Measurements from ENCODE around the gene RAB15. TPM values are rescaled to one million over a fixed set of nuclear protein-coding genes. Genes with fewer than 3 reads are reported as not detected.

Gene RAB15
- total and polyA plus RNA-seq, 7 experiments from 2014 or later, result 4.7 to 11.1 (median 5.9) TPM

DNA sequence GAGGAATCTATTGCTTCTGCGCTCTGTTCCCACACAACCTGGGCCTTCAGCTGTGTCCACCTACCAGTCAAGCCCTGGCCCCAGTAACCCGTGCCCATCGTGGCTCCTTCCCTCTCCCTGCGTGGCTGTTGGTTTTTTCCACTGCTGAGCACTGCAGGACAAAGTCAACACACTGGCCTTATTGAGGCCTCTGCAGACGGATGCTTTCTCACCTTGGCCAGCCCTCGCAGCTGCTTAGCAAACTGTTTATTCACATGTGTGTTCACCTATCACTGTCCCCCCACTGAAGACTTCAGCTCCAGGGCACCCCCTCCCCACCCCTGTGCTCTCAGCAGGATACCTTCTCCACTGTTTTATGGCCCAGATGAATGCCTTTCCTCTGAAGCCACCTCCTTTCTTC is 16.8 kb downstream of the RAB15 start:
- no peaks in the 10 kb centered on the region for H3K9me3 Mint-ChIP-seq
- no peaks in the 10 kb centered on the region for H3K9me3 ChIP-seq (ENCODE audit: control insufficient read depth in 2 of 3, low read length in 3 of 3)
- intact Hi-C loops (cut with micrococcal nuclease), result loop anchor here in 1 of 2 donors (2.0 kb wide), 1 partner anchor 16 kb away; no protein-coding TSS in a partner anchor
- no peaks in the 10 kb centered on the region for H3K27me3 Mint-ChIP-seq
- H3K4me1 ChIP-seq (ENCODE audit: control insufficient read depth in 2 of 2, insufficient read depth in 2 of 2, low read length in 2 of 2), result no peaks in the 10 kb centered on the region
- no peak overlapping the region for H3K4me3 Mint-ChIP-seq
- DNase-seq, result no peak
- CTCF ChIA-PET, result no interaction called here
- peaks cover 12 to 30% (median 18%) of the 10 kb centered on the region in 7 donors for H3K4me1 Mint-ChIP-seq
- H3K27ac Mint-ChIP-seq, result peak overlapping the region in 2 of 9 donors; percentile 8 to 46
- peaks cover 0 to 43% (median 3%) of the 10 kb centered on the region in 5 donors for H3K36me3 Mint-ChIP-seq
- H3K4me3 ChIP-seq (ENCODE audit: low read length), result no peak overlapping the region
- POLR2A ChIA-PET, result no interaction called here
- peaks cover 0 to 26% (median 0%) of the 10 kb centered on the region in 3 experiments for H3K36me3 ChIP-seq (ENCODE audit: control insufficient read depth in 2 of 3, insufficient read depth in 3 of 3, low read length in 3 of 3)
- ATAC-seq, result no peak
- H3K27ac ChIP-seq (ENCODE audit: low read depth, low read length), result no peak overlapping the region
- no peaks in the 10 kb centered on the region for H3K27me3 ChIP-seq (ENCODE audit: control insufficient read depth in 2 of 2, insufficient read depth in 2 of 2, low read length in 2 of 2)

DNA sequence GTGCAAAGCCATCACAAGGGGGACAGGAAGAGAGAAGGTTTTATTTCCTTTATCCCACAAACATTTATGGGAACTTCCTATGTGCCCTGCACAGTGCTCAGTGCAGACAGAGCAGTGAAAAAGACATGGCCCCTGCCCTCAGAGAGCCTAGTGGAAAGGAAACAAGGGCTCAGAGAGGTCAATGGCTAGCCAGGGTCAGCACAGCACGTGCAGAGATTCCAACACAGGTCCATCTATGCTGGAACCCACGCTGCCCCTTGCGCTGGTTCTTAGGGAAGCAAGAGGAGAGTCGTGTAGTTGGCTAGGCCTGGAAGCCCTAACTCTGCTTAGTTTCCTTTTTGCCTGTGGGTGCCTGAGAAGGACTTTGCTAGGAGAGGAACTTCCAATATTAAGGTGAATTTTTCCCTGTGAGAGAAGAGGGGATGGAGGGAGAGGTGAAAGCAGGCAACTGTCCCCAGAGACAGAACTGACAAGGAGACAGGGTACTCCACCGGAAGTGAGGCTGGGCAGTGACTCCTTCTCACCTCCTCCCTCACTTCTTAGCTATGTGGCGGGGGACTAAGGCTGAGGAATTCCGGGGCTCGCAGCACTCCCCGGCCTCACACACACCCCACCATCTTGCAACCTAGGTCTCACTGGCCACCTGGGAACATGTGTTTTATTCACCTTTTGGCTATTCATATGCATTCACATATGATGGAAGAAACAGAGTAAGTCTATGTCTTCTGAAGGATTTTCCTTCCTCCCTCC is 17.5 kb downstream of the RAB15 start:
- no peaks in the 10 kb centered on the region for H3K9me3 ChIP-seq (ENCODE audit: control insufficient read depth in 2 of 3, low read length in 3 of 3)
- H3K27ac Mint-ChIP-seq, result peak overlapping the region in 3 of 9 donors; percentile 21 to 59 (median 26)
- H3K27me3 ChIP-seq (ENCODE audit: control insufficient read depth in 2 of 2, insufficient read depth in 2 of 2, low read length in 2 of 2), result no peaks in the 10 kb centered on the region
- no peak overlapping the region for H3K4me3 Mint-ChIP-seq
- H3K27ac ChIP-seq (ENCODE audit: low read depth, low read length), result no peak overlapping the region
- no peaks in the 10 kb centered on the region for H3K9me3 Mint-ChIP-seq
- H3K36me3 ChIP-seq (ENCODE audit: control insufficient read depth in 2 of 3, insufficient read depth in 3 of 3, low read length in 3 of 3), result peaks cover 0 to 26% (median 0%) of the 10 kb centered on the region in 3 experiments
- no peaks in the 10 kb centered on the region for H3K4me1 ChIP-seq (ENCODE audit: control insufficient read depth in 2 of 2, insufficient read depth in 2 of 2, low read length in 2 of 2)
- ChIA-PET POLR2A (no interaction called here), CTCF (no interaction called here)
- no peak for ATAC-seq
- intact Hi-C loops (cut with micrococcal nuclease), result loop anchor here in 1 of 2 donors (2.0 kb wide), 1 partner anchor 16 kb away; no protein-coding TSS in a partner anchor
- H3K4me1 Mint-ChIP-seq, result peaks cover 12 to 30% (median 16%) of the 10 kb centered on the region in 7 donors
- peaks cover 0 to 47% (median 3%) of the 10 kb centered on the region in 5 donors for H3K36me3 Mint-ChIP-seq
- no peak overlapping the region for H3K4me3 ChIP-seq (ENCODE audit: low read length)
- no peak for DNase-seq
- no peaks in the 10 kb centered on the region for H3K27me3 Mint-ChIP-seq

DNA sequence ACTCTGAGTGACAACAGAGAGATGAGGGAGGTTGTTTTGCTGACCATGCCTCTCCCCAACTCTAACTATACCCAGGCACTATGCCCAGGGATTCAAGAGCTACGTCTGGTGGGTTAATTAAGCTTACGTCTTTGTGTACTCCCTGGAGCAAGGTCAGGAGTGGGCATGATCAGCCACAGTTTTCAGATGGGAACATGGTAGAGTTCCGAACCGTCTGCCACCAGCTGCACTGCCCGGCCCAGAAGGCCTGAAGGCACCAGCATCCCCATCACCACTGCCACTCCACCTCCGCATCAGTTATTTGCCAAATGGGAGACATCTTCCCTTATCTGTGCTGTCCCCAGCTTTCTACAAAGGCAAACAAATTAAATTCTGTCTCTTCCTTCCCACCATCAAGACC is 18.5 kb downstream of the RAB15 start:
- no peak overlapping the region for H3K27ac Mint-ChIP-seq
- CTCF ChIA-PET, result interaction anchor here (1.1 kb wide), 1 partner anchor 29 kb away, joined by 3 read pairs; no protein-coding TSS in a partner anchor
- peaks cover 0 to 28% (median 0%) of the 10 kb centered on the region in 3 experiments for H3K36me3 ChIP-seq (ENCODE audit: control insufficient read depth in 2 of 3, insufficient read depth in 3 of 3, low read length in 3 of 3)
- H3K36me3 Mint-ChIP-seq, result peaks cover 1 to 54% (median 9%) of the 10 kb centered on the region in 5 donors
- H3K4me1 Mint-ChIP-seq, result peaks cover 12 to 30% (median 17%) of the 10 kb centered on the region in 7 donors
- POLR2A ChIA-PET, result interaction anchor here (0.5 to 1.6 kb wide), 3 partner anchors 13 to 173 kb away, joined by 3 to 7 read pairs (median 3); no protein-coding TSS in a partner anchor
- no peak for ATAC-seq
- H3K4me3 ChIP-seq (ENCODE audit: low read length), result no peak overlapping the region
- no peaks in the 10 kb centered on the region for H3K9me3 ChIP-seq (ENCODE audit: control insufficient read depth in 2 of 3, low read length in 3 of 3)
- no peak overlapping the region for H3K27ac ChIP-seq (ENCODE audit: low read depth, low read length)
- H3K4me3 Mint-ChIP-seq, result no peak overlapping the region
- H3K27me3 Mint-ChIP-seq, result no peaks in the 10 kb centered on the region
- intact Hi-C loops (cut with micrococcal nuclease), result loop anchor here in 1 of 2 donors (2.0 kb wide), 1 partner anchor 15 kb away; no protein-coding TSS in a partner anchor
- no peak for DNase-seq
- no peaks in the 10 kb centered on the region for H3K4me1 ChIP-seq (ENCODE audit: control insufficient read depth in 2 of 2, insufficient read depth in 2 of 2, low read length in 2 of 2)
- H3K9me3 Mint-ChIP-seq, result no peaks in the 10 kb centered on the region
- H3K27me3 ChIP-seq (ENCODE audit: control insufficient read depth in 2 of 2, insufficient read depth in 2 of 2, low read length in 2 of 2), result no peaks in the 10 kb centered on the region

DNA sequence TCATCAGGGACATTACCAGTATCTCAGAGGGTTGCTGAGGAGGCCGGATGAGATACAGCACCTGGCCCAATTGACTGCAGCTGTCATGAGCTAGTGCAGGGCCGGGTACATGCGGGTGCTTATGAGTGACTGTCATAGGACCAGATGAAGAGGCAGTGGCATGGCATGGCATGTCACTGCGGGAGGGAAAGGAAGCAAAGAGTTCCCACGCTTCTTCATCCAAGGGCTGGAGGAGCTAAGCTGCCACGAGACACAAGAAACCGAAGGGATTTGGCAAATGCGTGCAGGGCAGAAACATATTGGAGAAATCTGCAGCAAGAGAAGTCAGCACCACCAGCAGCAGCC is 18.9 kb downstream of the RAB15 start:
- CTCF ChIA-PET, result interaction anchor here (1.1 to 1.3 kb wide), 2 partner anchors 28 to 62 kb away, joined by 3 to 4 read pairs; no protein-coding TSS in a partner anchor
- POLR2A ChIA-PET, result interaction anchor here (0.7 to 1.6 kb wide), 2 partner anchors 13 to 24 kb away, joined by 3 to 7 read pairs; no protein-coding TSS in a partner anchor
- Mint-ChIP-seq H3K27me3 (no peaks in the 10 kb centered on the region), H3K4me3 (no peak overlapping the region), H3K4me1 (peaks cover 12 to 27% (median 17%) of the 10 kb centered on the region in 7 donors), H3K9me3 (no peaks in the 10 kb centered on the region), H3K36me3 (peaks cover 1 to 58% (median 11%) of the 10 kb centered on the region in 5 donors), H3K27ac (peak overlapping the region in 2 of 9 donors; percentile 39 to 41)
- Histone ChIP-seq H3K27ac (ENCODE audit: low read depth, low read length) (no peak overlapping the region), H3K4me3 (ENCODE audit: low read length) (no peak overlapping the region), H3K27me3 (ENCODE audit: control insufficient read depth in 2 of 2, insufficient read depth in 2 of 2, low read length in 2 of 2) (no peaks in the 10 kb centered on the region), H3K9me3 (ENCODE audit: control insufficient read depth in 2 of 3, low read length in 3 of 3) (no peaks in the 10 kb centered on the region), H3K36me3 (ENCODE audit: control insufficient read depth in 2 of 3, insufficient read depth in 3 of 3, low read length in 3 of 3) (peaks cover 0 to 32% (median 0%) of the 10 kb centered on the region in 3 experiments), H3K4me1 (ENCODE audit: control insufficient read depth in 2 of 2, insufficient read depth in 2 of 2, low read length in 2 of 2) (no peaks in the 10 kb centered on the region)
- ATAC-seq (no peak), DNase-seq (no peak)
- intact Hi-C loops (cut with micrococcal nuclease), result no loop called here

DNA sequence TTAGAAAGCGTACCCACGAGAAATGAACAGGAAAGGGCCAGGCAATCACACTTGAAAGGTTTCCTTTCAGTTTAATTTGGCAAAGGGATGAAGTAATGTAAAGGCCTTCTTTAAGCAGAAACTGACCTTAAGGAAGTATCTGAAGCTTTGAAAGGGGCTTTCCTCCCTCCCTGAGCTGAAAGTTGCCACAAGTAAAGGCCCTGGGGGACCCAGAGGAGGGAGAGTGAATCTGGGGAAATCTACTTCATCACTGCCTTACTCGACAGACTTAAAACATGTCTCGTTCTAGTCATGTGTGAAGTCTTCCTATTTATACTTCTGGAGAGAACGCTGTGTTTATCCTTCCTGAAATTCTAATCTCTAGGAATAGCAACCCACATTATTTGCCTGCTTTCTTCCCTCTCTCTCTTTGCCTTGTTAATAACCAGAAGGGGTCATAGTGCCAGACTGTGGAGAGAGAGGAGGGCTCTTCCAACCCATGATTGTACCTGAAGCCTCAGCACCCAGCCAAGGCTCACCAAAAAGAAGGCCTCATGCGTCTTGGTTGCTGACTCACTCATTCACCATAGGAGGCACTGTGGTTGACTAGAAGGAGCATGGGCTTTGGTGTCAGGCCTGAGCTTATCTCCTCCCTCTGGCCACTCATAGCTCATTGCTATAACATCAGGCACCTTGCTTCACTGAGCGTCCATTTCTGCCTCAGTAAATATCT is 19.4 kb downstream of the RAB15 start:
- H3K4me1 Mint-ChIP-seq, result peaks cover 12 to 26% (median 18%) of the 10 kb centered on the region in 7 donors
- peak overlapping the region in 2 of 10 donors; percentile 4 to 17 for H3K4me3 Mint-ChIP-seq
- H3K9me3 Mint-ChIP-seq, result no peaks in the 10 kb centered on the region
- ATAC-seq, result no peak
- ChIA-PET CTCF (interaction anchor here (1.1 to 1.3 kb wide), 2 partner anchors 28 to 61 kb away, joined by 3 to 4 read pairs; no protein-coding TSS in a partner anchor), POLR2A (interaction anchor here (0.7 to 1.6 kb wide), 2 partner anchors 12 to 24 kb away, joined by 3 to 7 read pairs; no protein-coding TSS in a partner anchor)
- no peaks in the 10 kb centered on the region for H3K27me3 Mint-ChIP-seq
- Histone ChIP-seq H3K9me3 (ENCODE audit: control insufficient read depth in 2 of 3, low read length in 3 of 3) (no peaks in the 10 kb centered on the region), H3K36me3 (ENCODE audit: control insufficient read depth in 2 of 3, insufficient read depth in 3 of 3, low read length in 3 of 3) (peaks cover 0 to 37% (median 0%) of the 10 kb centered on the region in 3 experiments), H3K27ac (ENCODE audit: low read depth, low read length) (no peak overlapping the region), H3K4me3 (ENCODE audit: low read length) (no peak overlapping the region), H3K4me1 (ENCODE audit: control insufficient read depth in 2 of 2, insufficient read depth in 2 of 2, low read length in 2 of 2) (no peaks in the 10 kb centered on the region), H3K27me3 (ENCODE audit: control insufficient read depth in 2 of 2, insufficient read depth in 2 of 2, low read length in 2 of 2) (no peaks in the 10 kb centered on the region)
- peak overlapping the region in 7 of 9 donors; percentile 1 to 41 (median 31) for H3K27ac Mint-ChIP-seq
- intact Hi-C loops (cut with micrococcal nuclease), result no loop called here
- H3K36me3 Mint-ChIP-seq, result peaks cover 1 to 63% (median 11%) of the 10 kb centered on the region in 5 donors
- DNase-seq, result no peak

DNA sequence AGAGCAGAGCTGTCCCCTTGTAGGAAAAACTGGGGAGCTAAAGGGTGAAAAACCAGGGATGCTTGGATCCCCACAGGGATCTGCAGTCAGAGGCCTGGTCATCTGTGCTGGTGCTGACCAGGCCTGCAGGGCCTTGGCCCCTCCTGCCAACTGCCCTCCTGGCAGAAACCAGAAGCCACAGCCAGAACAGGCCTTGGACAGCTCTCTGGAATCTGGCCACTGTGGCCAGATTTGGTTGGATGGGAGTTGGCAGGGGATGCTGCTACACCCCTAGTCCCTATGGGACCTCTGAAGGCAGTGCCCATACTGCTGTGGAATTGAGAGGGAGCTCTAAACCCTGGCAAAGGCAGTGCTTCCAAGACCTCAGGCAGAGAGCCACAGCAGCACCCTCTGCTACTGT is 20.4 kb downstream of the RAB15 start:
- Histone ChIP-seq H3K27me3 (ENCODE audit: control insufficient read depth in 2 of 2, insufficient read depth in 2 of 2, low read length in 2 of 2) (no peaks in the 10 kb centered on the region), H3K27ac (ENCODE audit: low read depth, low read length) (no peak overlapping the region), H3K9me3 (ENCODE audit: control insufficient read depth in 2 of 3, low read length in 3 of 3) (no peaks in the 10 kb centered on the region), H3K4me1 (ENCODE audit: control insufficient read depth in 2 of 2, insufficient read depth in 2 of 2, low read length in 2 of 2) (no peaks in the 10 kb centered on the region), H3K4me3 (ENCODE audit: low read length) (no peak overlapping the region), H3K36me3 (ENCODE audit: control insufficient read depth in 2 of 3, insufficient read depth in 3 of 3, low read length in 3 of 3) (peaks cover 0 to 35% (median 0%) of the 10 kb centered on the region in 3 experiments)
- no peaks in the 10 kb centered on the region for H3K9me3 Mint-ChIP-seq
- H3K27me3 Mint-ChIP-seq, result no peaks in the 10 kb centered on the region
- ChIA-PET POLR2A (no interaction called here), CTCF (no interaction called here)
- intact Hi-C loops (cut with micrococcal nuclease), result no loop called here
- H3K36me3 Mint-ChIP-seq, result peaks cover 1 to 70% (median 11%) of the 10 kb centered on the region in 5 donors
- H3K4me1 Mint-ChIP-seq, result peaks cover 15 to 32% (median 24%) of the 10 kb centered on the region in 7 donors
- H3K27ac Mint-ChIP-seq, result peak overlapping the region in 2 of 9 donors; percentile 41 to 45
- DNase-seq, result no peak
- ATAC-seq, result peak; percentile 26
- H3K4me3 Mint-ChIP-seq, result no peak overlapping the region
